ENCODE measurements around the gene GRIA4.
A peak's percentile ranks its signal among the peaks of the same experiment; 100 is the strongest.
"Not testable (repeated sequence)": the region's sequence is repeated elsewhere in the genome, so short reads cannot be mapped to it uniquely, and the experiment has no call there.

Gene GRIA4

GRCh38 chr11:105988197-105988596 is 378.3 kb downstream of the GRIA4 start:
- DNase-seq (ENCODE audit: low read depth in 2 of 2, low spot score in 1 of 2): no peak

GRCh38 chr11:105989124-105989523 is 379.3 kb downstream of the GRIA4 start:
- no peak for DNase-seq (ENCODE audit: low read depth in 2 of 2, low spot score in 1 of 2)

GRCh38 chr11:105991888-105992287 is 382.0 kb downstream of the GRIA4 start:
- no peak for DNase-seq (ENCODE audit: low read depth in 2 of 2, low spot score in 1 of 2)

- no peak for DNase-seq (ENCODE audit: low read depth in 2 of 2, low spot score in 1 of 2)
These were observed 391.6 kb downstream of the GRIA4 start for GRCh38 chr11:106001304-106002012.

GRCh38 chr11:106003094-106003493 is 393.2 kb downstream of the GRIA4 start:
- DNase-seq (ENCODE audit: low read depth in 2 of 2, low spot score in 1 of 2): not testable (repeated sequence)

GRCh38 chr11:106011481-106011880 is 401.6 kb downstream of the GRIA4 start:
- no peak for DNase-seq (ENCODE audit: low read depth in 2 of 2, low spot score in 1 of 2)

GRCh38 chr11:106012744-106013143 is 402.9 kb downstream of the GRIA4 start:
- no peak for DNase-seq (ENCODE audit: low read depth in 2 of 2, low spot score in 1 of 2)

GRCh38 chr11:106014035-106014434 is 404.2 kb downstream of the GRIA4 start:
- DNase-seq (ENCODE audit: low read depth in 2 of 2, low spot score in 1 of 2): no peak

- no peak for DNase-seq (ENCODE audit: low read depth in 2 of 2, low spot score in 1 of 2)
These were observed 404.7 kb downstream of the GRIA4 start for GRCh38 chr11:106014620-106015019.

GRCh38 chr11:106015066-106015465 is 405.2 kb downstream of the GRIA4 start:
- no peak for DNase-seq (ENCODE audit: low read depth in 2 of 2, low spot score in 1 of 2)

- DNase-seq (ENCODE audit: low read depth in 2 of 2, low spot score in 1 of 2): no peak
These were observed 407.2 kb downstream of the GRIA4 start for GRCh38 chr11:106017093-106017492.

- no peak for DNase-seq (ENCODE audit: low read depth in 2 of 2, low spot score in 1 of 2)
These were observed 411.5 kb downstream of the GRIA4 start for GRCh38 chr11:106021181-106021966.

GRCh38 chr11:106021967-106022794 is 412.3 kb downstream of the GRIA4 start, which contains the start of gene MSANTD4:
MSANTD4 (minus strand) TSS chr11:106022240; CDS start chr11:106010917, 11,323 bp downstream.
- DNase-seq (ENCODE audit: low read depth in 2 of 2, low spot score in 1 of 2): peak; percentile 89 to 91

- no peak for DNase-seq (ENCODE audit: low read depth in 2 of 2, low spot score in 1 of 2)
These were observed 413.0 kb downstream of the GRIA4 start for GRCh38 chr11:106022795-106023275.

- no peak for DNase-seq (ENCODE audit: low read depth in 2 of 2, low spot score in 1 of 2)
These were observed 420.7 kb downstream of the GRIA4 start for GRCh38 chr11:106030609-106031008.

GRCh38 chr11:106031202-106031810 is 421.4 kb downstream of the GRIA4 start:
- DNase-seq (ENCODE audit: low read depth in 2 of 2, low spot score in 1 of 2): no peak

Measured in stimulated activated CD8-positive, alpha-beta memory T cell treated with anti-CD3 and anti-CD28 coated beads, Interleukin-4, amount 100 ng/mL, for 1 hour (primary cell).